Activated CD4-positive, alpha-beta T cell treated with anti-CD3 and anti-CD28 coated beads, Interleukin-2, amount 50 U/mL, for 16 hours (primary cell): ENCODE results near the gene AHDC1.

Experiments
- DNase-seq: peaks from one replicate; pipeline ENCODE4 v3.0.0-alpha.2; 2020

AHDC1 gene

DNA sequence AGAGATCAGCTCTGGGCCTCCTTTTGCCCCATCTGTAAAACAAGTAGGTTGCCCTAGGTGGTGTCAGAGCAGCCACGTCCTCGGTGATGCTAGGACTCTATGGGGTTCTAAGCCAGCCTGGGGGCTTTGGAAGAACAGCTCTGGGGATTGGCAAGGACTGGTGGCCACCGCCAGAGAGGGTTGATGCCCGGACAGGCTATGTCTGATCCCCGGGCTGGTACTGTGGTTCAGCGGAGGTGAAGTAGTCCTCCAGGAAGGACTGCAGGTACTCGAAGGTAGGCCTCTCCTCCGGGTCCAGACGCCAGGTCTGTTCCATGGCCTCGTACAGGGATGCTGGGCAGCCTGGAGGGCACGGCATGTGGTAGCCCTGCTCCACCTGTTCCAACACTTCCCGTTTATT, 8.8 kb upstream of the AHDC1 start:
- no peak for DNase-seq

DNA sequence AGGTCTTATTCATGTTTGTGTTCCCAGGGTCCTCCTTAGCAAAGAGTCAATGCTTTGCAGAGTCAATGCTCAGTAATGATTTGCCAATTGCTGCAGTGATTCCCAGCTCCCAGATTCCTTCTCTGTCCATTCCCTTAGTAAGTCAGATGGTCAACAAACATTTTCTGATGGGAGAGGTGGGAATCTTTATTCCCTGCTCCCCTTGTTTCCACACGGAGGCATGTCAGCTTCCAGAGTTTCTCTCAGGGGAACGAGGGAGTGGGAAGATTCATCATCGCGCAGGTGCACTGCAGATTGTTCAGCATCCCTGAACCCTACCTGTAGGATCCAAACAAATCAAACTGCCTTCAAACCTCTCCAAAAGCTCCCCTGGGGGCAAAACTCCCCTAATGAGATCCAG, 7.5 kb upstream of the AHDC1 start:
- DNase-seq: no peak

DNA sequence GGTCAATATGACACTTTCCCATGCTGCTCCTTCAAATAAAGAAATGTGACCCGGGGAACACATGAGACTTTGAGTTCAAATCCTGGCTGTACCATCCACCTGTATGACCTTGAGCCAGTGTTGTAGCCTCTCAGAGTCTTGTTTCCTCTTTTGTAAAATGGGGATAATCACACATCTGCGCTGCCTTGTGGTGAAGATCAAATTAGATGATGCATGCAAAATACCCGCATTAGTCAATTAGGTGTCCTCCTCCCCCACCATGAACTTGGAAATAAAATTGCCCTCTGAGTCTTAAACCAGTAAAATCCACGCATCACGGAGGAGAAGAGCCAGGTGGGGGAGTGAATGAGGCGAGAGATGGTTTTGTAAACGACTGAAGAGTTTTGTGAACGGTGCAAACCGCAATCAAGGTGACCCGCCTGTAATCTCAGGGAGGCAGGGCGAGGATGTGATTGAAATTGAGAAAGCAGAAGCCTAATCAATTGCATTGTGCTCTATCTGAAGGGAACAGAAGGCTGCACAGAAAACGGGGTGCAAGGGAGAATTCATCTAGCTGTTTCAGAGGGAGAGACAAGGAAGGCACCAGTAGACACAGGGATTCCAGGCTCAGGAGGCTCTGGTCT, 5.8 kb upstream of the AHDC1 start:
- no peak for DNase-seq

DNA sequence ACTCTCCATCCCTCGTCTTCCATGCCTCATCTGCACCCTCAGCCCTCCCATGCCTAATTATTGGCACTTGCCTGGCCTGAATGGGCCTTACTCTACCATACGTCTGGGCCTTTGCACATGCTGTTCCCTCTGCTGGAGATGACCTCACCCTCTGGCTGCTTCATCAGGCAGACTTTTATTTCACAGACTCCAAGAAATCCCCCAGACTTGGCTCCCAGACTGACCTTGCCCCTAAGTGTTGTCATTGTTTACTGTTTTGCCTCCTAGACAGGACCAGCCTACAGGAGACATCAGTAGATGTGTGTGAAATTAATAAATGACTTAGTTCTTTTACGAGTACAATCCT, 5.2 kb upstream of the AHDC1 start:
- DNase-seq: no peak

DNA sequence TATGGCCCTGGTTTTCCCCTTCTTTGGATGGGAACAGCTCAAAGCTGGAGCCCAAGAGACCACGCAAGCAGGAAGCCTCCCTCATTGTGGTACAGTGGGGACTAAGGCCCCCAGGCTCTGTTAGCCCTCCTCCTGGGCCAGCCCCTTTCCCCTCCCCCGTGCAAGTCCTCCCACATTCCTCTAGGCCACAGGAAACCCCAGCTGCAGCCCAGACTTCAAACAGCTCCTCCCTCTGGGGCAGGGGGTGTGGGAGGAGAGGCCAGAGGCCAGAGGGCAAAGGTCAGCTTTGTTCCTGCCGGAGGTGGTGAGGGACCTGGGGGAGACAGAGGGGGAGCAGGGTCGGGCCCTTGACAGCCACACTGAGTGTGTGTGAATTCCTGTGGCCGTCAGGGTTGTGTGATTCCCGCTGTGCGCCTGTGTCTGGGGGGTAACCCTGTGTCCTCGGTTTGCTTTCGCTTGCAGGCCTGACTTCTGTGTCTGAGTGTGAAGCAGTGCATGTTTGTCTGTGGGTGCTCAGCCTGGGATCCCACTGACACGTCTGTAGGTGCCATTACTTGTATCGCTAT, 3.4 kb upstream of the AHDC1 start:
- no peak for DNase-seq

DNA sequence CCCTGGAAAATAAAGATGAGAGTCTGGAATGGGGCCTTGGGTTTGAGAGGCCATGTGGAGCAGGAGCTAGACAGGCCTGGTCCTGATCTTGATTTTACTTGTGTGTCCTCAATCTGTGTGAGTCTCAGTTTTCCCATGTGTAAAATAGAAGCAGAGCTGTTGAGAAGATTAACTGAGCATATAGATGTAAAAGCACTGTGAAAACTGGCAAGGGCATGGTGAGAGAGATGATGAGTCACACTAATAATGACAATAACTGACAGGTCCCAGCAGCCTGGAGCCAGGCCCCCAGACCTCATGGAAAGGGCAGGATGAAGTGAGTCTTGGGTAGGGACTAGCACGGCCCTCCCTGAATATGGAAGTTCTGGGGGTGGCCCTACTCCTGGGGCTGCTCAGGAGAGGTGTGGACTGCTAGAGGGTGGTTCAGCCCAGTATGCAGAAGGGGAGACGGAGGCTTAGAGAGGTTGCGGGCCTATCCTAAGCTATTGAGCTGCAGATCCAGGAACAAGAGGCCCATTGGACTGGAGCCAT, 2.8 kb upstream of the AHDC1 start:
- no peak for DNase-seq

DNA sequence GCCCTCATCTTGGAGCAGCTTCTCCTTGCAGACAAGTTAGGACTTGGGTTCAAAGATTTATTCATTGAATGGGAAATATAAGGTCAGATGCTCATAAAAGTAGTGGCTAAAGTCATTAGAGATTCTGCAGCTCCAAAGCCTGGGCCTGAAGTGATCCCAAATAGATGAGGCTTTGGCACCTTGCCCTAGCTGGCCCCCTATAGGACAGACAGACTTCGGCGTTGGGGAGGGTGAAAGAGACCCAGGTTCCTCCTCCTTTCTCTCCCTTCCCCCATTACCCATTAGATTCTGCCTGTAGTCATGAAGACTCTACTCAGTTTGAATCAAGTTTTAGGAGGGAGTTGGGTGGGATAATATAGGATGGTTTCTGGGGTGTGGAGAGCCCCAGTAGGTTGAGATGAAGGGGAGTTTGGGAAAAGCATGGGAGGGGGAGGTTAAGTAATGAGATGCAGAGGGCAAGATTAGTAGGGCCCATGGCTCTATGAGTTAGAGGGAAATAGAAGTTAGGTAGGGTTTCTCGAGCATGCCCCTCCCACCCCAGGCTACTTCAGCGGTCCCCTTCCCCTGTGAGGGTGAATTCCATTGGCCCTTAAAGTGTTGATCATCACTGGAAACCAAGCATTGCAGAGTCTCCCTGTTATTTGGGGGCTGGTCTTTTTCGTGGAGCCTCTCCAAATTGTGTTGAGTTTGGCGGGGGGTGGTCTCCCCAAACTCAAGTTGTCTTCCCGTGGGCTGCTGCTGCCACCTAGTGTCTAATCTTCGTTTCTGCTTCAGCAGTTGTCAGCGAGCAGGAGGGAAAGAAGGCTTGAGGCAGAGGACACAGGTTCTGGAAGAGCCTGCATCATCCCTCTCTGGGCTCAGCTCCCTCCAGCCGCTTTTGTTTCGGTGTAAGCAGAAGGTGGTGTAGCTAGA, 2.1 kb upstream of the AHDC1 start:
- DNase-seq: peak; percentile 65

DNA sequence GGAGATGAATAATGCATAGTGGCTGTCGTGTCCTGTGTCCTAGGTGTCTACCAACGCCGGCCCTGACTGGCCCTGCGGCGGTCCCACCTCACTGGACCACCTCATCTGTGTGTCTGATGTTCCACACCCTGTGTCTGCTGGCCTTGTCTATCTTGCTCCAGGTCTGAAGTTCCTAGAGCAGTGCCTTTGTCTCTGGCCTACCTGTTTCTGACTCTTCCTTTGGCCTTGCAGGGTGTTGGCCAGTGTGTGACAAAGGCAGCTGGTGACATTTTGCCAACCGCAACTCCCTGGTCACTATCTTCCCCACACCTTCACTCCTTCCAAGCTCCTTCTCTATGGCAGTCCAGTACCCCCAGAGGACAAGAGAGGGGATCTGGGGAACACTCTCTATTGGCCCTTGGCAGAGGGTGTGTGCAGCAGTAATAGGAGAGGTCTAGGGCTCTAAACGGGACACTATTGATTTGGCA, 1.4 kb upstream of the AHDC1 start:
- DNase-seq: no peak

DNA sequence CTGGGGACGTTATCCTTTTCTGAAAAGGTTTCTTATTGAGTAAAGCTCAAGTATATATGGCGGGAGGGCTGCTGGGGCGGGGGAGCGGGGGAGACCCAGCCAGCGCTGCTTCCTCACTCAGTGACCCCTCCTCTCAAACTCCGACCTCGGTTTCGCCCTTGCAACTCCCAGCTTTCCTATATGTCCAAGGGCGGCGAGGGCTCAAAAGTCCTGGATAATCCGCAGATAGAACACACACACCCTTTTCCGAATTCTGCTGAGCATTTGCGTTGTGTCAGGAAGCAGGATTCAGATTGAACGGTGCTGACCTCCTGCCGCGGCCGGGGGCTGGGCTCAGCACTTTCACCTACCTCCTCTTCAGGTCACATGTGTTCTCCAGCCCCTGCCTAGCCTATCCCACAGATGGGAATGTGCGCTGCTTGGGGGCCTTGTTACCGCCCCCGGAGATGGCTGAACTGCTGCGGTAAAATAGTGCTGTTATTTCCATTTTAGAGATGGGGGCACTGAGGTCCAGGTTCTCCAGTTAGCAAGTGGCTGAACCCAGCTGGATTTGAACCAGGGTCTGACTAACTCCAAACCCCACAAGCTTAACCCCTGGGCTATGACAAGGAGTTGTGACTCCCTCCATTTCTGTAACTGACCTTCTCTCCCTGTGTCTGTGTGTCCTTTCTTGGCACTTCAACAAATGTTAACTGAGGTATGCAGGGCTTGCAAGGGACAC, 795 bp upstream of the AHDC1 start:
- no peak for DNase-seq

DNA sequence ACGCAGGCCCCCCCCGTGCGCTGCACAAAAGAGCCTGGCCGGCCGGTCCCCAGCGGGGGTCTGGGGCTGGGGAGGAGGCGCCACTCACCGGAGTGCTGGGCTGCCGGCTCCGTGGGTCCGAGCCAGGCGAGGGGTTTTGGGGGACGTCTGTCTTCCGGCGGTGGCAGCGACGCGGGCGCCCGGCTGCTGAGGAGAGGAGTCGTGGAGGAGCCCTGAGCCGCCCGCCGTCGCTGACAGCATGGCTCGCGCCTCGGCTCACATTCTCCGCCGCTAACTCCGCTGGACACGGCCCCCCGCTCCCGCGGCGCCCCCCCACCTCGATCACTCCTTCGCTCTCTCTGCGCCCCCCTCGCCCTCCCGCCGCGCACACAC, 649 bp downstream of the AHDC1 start:
- no peak for DNase-seq

DNA sequence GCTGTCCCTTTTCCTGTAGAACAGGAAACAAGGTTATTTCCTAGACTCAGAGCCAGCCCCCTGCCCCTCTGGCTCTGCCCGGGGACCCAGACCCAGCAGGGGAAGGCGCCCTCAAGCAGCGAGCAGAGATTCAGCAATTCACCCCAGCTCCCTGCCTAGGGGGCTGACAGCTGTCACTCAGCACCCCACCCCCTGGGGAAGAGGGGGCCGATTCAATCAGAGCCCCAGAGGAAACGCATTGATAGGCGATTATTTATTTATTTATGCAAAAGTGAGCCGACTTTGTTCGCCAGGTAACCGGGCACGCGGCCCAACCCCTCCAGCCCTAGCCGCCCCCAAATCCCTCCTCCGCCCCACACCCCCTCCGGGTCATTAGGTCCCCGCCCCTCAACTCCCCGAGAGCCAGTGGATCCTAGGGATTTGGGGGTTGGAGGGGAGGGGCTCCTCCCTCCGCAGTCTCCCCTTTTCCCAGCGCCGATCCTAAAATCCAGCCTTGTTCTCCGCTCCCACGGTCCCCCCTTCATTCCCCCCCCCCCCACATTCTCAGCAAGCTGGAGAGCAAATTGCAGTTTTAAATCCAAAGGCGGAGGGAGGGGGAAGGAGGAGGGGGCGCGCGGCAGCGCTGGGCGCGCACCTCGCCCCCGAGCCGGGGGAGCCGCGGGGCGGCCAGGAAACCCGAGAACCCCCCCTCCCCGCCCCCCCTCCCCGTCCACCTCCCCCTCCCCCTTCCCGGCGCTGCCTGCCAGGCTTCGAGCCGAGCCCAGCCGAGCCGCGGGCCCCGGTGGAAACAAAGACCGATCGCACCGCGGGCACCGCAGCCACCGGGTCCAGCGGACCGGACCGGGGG, 1.3 kb downstream of the AHDC1 start:
- DNase-seq: no peak

DNA sequence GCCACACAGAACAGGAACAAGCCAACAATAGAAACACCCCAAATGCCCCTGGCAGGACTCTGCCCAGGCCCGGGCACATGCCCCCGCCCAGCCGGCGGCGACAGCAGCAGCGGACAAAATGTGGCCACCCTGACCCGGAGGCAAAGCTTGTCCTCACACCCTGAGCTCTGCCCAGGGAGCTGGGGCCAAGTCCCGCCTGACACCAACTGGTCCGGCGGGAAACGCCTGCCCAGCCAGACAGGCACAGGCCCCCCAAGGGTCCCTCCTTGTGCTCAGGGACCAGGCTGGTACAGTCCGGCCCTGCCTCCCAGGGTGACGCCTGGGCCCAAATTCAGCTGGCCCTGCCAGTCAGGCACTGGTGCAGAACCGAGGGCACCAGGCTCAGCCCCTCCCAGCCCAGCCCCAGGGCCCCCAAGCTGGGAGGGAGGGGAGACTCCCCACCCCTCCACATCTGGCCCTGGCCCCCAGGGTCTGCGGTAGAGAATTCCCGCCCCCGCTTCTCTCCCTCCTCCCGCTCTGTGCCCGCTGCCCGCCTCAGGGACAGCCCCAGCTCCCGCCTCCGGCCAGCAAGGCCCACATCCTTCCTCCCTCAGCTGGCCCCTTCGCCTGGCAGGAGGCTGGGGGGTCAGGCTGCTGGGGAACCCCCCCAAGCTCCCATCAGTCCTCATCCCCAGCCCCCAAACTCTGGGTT, 2.0 kb downstream of the AHDC1 start:
- no peak for DNase-seq

DNA sequence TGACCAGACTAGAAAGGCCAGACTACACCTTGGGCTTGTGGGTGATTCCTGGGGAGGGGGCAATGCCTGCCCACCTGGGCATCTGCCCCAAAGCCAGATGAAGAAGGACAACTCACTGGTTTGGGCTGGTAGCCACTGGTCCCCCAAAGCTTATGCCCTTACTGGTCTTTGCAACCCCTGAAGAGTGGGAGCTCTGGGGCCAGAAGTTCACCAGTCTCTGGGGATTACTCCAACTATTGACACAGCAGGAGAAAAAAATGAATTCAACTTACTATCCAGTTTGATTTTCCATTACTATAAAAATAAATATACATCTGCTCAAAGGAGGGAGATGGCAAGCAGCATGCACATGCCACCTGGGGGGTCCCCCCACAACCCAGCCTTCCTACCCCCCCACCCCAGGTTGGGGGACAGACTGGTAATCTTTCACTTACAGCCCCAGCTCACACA, 2.6 kb downstream of the AHDC1 start:
- no peak for DNase-seq

DNA sequence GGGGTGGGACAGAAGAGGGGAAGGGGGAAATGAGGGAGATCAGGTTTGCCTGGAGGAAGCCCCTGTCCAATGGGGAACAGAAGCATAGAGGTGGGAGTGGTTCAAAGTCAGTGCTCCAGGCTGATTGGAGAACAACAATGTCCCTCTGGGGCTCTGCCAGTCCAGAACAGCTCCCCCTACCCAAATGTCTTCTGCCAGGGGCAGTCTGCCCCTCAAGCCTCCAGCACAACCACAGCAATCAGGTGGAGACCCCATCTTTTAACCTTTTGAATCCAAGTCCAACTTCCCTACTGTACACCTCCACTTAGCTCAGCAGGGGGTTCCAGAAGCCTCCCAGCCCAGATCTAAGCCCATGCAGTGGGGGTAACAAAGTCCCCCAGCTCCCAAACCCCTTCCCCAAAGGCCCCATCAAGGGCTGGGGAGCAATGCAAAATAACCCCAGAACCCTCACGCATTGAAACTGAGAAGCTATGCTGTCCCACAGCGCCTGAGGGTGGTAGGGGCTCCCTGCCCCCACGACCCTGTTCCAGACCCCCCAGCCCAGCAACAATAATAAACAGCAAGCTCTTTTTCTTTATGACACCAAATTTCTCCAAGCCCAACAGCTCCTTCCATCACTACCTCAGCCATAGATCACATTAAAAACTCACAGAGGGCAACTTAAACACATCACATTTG, 3.3 kb downstream of the AHDC1 start:
- DNase-seq: no peak

DNA sequence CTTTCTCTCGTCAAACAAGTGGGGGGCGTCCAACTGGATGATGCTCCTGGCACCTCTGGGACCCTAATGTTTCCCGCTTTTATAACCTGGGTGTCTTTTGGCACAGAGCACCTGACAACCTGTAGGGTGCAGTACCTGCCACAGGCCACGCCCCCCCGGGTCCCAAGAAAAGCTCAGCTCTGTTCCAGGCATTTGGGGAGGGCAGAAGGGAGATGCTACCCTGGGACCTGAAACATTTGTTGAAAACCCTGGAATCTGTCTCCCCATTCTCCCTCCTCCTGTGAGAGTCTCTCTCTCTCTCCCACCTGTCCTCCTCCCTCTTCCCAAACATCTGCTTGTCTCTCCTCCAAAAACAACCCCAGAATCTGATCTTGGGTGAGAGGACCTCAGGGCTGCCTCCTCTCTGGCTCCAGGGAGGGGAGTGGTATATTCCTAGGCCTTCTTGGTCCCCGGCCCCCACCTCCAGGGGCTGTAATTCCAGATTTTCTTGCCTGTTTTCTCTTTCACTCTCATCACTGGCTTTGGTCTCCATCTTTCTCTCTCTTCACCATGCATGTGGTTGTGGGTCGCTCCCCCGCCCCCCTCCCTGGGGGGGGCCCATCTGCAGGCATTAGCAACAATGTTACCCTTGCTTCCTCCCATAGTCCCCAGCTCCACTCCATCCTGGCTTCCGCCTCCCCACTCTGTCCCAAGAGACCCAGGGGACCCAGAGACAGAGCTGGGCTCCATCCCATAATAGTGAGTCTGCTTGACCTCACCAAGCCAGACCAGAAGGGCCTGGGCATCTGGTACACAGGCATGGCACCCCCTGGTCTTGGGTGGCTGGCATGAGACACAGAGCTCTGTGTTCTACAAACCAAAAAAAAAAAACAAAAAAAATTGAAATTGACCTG, 4.1 kb downstream of the AHDC1 start:
- DNase-seq: no peak

DNA sequence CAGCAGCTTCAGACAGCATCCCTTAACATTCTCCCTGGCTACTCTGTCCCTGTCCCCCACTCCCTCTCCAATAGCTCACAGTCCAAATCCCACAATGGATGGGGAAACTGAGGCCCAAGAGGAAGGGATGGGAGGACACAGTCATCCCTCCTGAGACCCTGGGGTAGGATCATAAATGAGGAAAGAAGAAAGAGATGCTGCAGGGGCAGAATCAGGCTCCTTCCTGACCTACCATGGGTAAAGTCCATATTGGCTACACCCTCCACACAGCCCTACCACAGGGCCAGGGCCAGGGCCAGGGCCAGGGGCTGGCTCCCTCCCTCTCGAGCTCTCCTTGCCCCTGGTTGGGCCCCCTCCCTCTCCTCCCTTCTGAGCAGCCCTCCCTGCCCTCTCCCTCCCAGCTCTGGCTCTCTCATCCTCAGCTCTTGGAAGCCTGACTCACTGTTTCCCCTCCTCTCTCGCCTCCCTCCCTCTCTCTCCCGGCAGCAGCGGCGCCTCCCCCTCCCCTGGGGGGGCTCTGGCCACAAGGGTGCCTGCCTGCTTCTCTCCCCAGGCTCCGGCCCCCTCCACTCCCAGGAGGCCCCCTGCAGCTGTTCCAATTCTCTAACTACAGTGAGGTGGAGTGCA, 4.9 kb downstream of the AHDC1 start:
- peak; percentile 47 for DNase-seq

DNA sequence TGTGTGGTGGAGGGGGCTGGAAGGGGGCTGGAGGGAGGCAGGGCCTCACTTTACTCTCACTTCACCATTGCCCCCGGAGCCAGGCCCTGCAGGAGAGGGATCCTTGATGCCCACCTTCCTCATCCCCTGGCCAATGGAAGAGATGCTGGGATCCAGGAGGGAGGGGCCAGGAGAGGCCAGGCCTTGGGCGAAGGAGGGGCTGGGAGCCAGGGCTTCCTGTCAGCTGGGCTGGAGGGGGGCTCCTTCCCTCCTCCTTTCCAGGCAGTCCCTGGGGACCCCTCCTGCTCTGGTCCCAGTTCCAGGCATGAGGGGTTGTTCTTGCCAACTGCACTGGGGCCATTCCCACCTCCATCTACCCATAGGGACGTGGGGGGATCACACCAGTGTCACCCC, 5.7 kb downstream of the AHDC1 start:
- no peak for DNase-seq

DNA sequence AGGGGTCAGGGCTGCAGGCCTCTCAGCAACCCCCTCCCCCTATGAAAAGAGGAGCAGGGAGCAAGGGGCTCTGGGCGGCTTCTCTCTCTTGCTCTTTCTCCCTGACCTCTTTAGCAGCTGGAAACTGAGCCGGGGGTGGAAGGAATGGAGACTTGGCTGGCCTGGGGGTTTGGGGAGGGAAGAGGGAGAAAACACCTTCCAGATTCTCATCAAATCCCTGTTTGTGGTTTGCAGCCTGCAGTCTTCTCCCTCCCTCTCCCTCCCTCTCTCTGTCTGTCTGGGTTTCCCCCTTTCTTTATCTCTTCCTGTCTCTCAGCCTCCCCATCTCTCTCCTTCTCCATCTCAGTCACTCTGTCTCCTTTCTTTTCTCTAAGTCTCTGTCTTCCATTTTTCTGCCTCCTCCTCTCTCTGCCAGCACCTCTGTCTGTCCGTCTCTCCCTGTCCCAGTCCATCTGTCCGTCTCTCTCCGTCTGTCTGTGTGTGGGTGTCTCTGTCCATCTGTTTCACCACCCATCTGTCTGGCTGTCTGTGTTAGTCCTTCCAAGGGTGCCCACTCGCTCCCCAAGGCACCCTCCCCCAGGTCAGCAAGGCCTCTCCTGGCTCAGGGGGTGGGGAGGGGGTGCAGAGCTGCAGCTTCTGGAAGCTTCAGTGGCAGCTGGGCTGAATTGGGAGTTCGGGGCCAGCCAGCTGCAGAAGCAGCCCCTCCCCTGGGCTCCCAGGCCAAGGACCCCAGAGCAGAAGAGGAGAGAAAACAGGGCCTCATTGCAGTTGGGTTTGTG, 6.2 kb downstream of the AHDC1 start:
- no peak for DNase-seq

DNA sequence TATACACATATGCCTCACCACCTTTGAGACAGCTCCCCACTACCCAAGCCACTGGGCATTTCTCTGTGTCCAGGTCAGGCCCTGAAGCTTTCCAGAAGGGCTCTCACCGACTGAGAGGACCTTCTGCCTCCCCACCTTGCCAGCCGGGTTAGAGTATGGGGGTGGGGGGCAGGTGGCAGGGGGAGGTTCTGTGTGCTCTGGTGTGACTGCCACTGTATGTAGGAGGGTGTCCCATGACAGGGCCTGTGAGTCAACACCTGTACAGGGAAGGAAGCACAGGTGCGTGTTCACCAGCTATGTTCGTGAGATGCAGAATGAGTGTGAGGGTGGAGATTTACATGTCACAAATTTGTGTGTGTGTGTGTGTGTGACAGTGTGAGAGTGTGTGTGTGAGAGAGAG, 7.0 kb downstream of the AHDC1 start:
- DNase-seq: no peak
